Prostate gland (tissue), 2 donors: ENCODE measurements around the gene ARFIP2.

Experiments used
- POLR2A ChIP-seq: fragments of 450-650 bp; IDR thresholded peaks from one replicate; pipeline ENCODE4 v1.6.1; 2016; ENCODE audit warnings: antibody characterized with exemption, mild to moderate bottlenecking
- POLR2AphosphoS5 ChIP-seq: sonication (generic); formaldehyde crosslinking; IDR thresholded peaks from one replicate; pipeline ENCODE4 v1.6.1; 2017; ENCODE audit warnings: antibody characterized with exemption
- TF ChIP-seq, protein P1 (sequence below), 4 experiments: fragments of 200-600 bp in 2 of 4; fragments of 450-650 bp in 2 of 4; sonication (generic) in 2 of 4; IDR thresholded peaks; 1 replicate in 3 of 4; 2 replicates in 1 of 4; pipeline ENCODE4 v1.5.1; 2016 to 2019; ENCODE audit warnings: antibody characterized with exemption in 4 of 4, mild to moderate bottlenecking in 2 of 4, moderate library complexity in 2 of 4

- TF ChIP-seq POLR2A, result peak; percentile 23
- TF ChIP-seq, protein P1, sequence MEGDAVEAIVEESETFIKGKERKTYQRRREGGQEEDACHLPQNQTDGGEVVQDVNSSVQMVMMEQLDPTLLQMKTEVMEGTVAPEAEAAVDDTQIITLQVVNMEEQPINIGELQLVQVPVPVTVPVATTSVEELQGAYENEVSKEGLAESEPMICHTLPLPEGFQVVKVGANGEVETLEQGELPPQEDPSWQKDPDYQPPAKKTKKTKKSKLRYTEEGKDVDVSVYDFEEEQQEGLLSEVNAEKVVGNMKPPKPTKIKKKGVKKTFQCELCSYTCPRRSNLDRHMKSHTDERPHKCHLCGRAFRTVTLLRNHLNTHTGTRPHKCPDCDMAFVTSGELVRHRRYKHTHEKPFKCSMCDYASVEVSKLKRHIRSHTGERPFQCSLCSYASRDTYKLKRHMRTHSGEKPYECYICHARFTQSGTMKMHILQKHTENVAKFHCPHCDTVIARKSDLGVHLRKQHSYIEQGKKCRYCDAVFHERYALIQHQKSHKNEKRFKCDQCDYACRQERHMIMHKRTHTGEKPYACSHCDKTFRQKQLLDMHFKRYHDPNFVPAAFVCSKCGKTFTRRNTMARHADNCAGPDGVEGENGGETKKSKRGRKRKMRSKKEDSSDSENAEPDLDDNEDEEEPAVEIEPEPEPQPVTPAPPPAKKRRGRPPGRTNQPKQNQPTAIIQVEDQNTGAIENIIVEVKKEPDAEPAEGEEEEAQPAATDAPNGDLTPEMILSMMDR (IDR thresholded peaks at IDR 0.05), result no peak
- TF ChIP-seq POLR2AphosphoS5, result peak; percentile 32
Measured at GRCh38 chr11:6468712-6469495, 12.2 kb downstream of the ARFIP2 start.
